ENCODE results near the gene TRIM46.

The TRIM46 gene

DNA sequence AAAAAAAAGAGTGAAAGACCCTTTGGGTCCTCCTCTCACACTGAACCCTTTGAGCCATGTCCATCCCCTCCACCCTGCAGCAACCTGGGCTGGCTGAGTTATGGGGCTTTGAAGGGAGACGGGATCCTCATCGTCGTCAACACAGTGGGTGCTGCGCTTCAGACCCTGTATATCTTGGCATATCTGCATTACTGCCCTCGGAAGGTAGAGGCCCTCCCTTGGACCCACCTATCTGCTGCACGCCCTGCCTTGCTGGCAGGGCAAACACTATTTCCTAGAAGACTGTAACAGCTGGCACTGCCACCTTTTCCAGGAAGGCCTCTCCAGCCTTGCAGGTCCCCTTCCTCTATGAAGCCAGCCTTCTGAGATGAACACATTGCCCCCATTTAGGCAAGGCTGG is 36.9 kb upstream of the TRIM46 start:
- Histone ChIP-seq H3K27ac (ENCODE audit: low read depth, low read length) (peak overlapping the region; percentile 74), H3K9me2 (replicated peaks; ENCODE audit: insufficient read depth, low read length) (no peaks in the 10 kb centered on the region), H2AFZ (ENCODE audit: low read depth, low read length, severe bottlenecking) (no peak overlapping the region), H3K9me3 (ENCODE audit: insufficient read depth, low read length) (no peaks in the 10 kb centered on the region), H3K36me3 (ENCODE audit: low read length) (no peaks in the 10 kb centered on the region), H3K79me2 (ENCODE audit: insufficient read depth, low read length) (peaks cover 8% of the 10 kb centered on the region; the same call in 1 of the 2 replicates), H3K4me2 (ENCODE audit: low read depth, low read length, poor library complexity, severe bottlenecking) (peak overlapping the region; percentile 76), H4K20me1 (ENCODE audit: low read depth, low read length) (no peaks in the 10 kb centered on the region), H3K27me3 (ENCODE audit: low read length) (no peaks in the 10 kb centered on the region), H3K9ac (ENCODE audit: low read length) (peak overlapping the region; percentile 78), H3K4me3 (ENCODE audit: insufficient read depth, low read length, poor library complexity, severe bottlenecking) (peak overlapping the region; percentile 82), H3F3A (ENCODE audit: insufficient read depth) (peaks cover 24% of the 10 kb centered on the region)
- TF ChIP-seq, protein P1, sequence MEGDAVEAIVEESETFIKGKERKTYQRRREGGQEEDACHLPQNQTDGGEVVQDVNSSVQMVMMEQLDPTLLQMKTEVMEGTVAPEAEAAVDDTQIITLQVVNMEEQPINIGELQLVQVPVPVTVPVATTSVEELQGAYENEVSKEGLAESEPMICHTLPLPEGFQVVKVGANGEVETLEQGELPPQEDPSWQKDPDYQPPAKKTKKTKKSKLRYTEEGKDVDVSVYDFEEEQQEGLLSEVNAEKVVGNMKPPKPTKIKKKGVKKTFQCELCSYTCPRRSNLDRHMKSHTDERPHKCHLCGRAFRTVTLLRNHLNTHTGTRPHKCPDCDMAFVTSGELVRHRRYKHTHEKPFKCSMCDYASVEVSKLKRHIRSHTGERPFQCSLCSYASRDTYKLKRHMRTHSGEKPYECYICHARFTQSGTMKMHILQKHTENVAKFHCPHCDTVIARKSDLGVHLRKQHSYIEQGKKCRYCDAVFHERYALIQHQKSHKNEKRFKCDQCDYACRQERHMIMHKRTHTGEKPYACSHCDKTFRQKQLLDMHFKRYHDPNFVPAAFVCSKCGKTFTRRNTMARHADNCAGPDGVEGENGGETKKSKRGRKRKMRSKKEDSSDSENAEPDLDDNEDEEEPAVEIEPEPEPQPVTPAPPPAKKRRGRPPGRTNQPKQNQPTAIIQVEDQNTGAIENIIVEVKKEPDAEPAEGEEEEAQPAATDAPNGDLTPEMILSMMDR (IDR thresholded peaks at IDR 0.05; ENCODE audit: insufficient read depth, low read length, poor library complexity, severe bottlenecking): no peak
- no peak for TF ChIP-seq EZH2phosphoT487 (conservative IDR thresholded peaks at IDR 0.05; ENCODE audit: low read length)

DNA sequence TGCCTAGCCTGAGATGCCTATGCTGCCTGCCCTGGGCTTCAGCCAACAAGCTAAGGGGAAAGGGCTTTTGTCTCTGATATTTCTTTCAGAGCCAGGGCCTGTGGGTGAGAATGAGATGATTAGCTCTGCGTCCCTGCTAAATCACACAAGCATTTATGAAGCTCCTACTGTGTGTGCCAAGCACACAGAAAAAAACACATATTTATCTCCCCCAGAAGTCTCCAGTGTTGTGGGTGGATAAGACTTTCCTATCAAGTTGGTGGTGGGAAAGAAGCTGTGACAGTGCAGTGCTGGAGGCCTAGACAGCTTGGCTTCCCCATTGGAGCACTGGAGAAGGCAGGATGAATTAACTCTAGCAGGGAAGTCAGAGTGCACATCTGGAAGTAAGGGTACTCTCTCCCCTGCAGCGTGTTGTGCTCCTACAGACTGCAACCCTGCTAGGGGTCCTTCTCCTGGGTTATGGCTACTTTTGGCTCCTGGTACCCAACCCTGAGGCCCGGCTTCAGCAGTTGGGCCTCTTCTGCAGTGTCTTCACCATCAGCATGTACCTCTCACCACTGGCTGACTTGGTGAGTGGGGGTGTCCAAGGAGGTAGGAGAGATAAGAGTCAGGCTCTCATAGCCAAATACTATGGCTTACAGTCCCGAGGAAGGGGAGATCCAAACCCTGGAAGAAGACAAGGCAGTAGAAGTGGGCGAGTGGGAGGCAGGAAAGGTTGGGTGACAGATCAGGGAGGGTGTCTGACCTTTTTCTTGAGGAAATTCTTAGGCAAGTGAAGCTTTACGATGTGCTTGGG is 36.3 kb upstream of the TRIM46 start:
- H4K20me1 ChIP-seq (ENCODE audit: low read depth, low read length): no peaks in the 10 kb centered on the region
- peak overlapping the region; percentile 74 for H3K27ac ChIP-seq (ENCODE audit: low read depth, low read length)
- H3K4me2 ChIP-seq (ENCODE audit: low read depth, low read length, poor library complexity, severe bottlenecking): peak overlapping the region; percentile 76
- TF ChIP-seq, protein P1 (IDR thresholded peaks at IDR 0.05; ENCODE audit: insufficient read depth, low read length, poor library complexity, severe bottlenecking): no peak
- TF ChIP-seq EZH2phosphoT487 (conservative IDR thresholded peaks at IDR 0.05; ENCODE audit: low read length): no peak
- peaks cover 8% of the 10 kb centered on the region; the same call in 1 of the 2 replicates for H3K79me2 ChIP-seq (ENCODE audit: insufficient read depth, low read length)
- H3F3A ChIP-seq (ENCODE audit: insufficient read depth): peaks cover 24% of the 10 kb centered on the region
- H3K9ac ChIP-seq (ENCODE audit: low read length): peak overlapping the region; percentile 78
- H3K9me2 ChIP-seq (replicated peaks; ENCODE audit: insufficient read depth, low read length): no peaks in the 10 kb centered on the region
- H3K9me3 ChIP-seq (ENCODE audit: insufficient read depth, low read length): no peaks in the 10 kb centered on the region
- no peaks in the 10 kb centered on the region for H3K36me3 ChIP-seq (ENCODE audit: low read length)
- no peak overlapping the region for H2AFZ ChIP-seq (ENCODE audit: low read depth, low read length, severe bottlenecking)
- H3K4me3 ChIP-seq (ENCODE audit: insufficient read depth, low read length, poor library complexity, severe bottlenecking): no peak overlapping the region
- H3K27me3 ChIP-seq (ENCODE audit: low read length): no peaks in the 10 kb centered on the region

DNA sequence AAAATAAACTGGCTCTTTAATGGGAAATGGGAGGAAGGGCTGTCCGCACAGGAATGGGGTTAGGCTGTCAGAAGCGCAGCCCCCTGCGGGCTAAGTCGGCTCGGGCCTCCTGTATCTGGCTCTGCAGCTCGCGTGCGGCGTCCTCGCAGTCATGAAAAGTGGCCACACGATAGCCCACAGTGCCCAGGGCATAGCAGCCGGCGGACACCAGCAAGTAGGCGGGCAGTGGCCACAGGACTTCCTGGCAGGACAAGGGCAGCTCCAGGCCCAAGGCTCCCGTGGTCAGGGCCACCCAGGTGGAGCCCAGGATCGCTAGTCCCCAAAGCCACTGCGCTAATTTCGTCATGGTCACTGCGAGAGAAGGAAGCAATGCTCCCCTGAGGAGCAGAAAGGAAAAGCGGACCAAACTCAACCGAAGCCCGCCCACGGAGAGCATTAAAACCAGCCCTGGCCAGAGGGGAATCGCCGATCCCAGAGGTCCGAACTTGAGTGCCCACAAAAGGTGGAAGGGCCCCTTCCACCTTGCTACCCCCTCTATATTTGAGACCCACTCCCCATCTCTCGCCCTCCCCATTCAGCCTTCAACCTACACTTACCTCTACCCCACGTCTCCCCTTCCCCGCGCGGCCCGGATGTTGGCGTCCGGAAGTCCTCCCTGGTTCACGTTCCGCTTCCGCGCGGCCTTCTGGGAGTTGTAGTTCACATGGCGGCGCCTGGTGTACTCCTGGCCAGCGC is 33.6 kb upstream of the TRIM46 start, which contains the start of gene DPM3:
TSS of gene DPM3 (minus strand) at position 637 of the 735 bp plus-strand sequence. CDS start at position 346, 291 bp downstream.
- peaks cover 16% of the 10 kb centered on the region for H3F3A ChIP-seq (ENCODE audit: insufficient read depth)
- no peaks in the 10 kb centered on the region for H3K36me3 ChIP-seq (ENCODE audit: low read length)
- H2AFZ ChIP-seq (ENCODE audit: low read depth, low read length, severe bottlenecking): peak within 1 kb of the TSS; percentile 75
- H3K27ac ChIP-seq (ENCODE audit: low read depth, low read length): peak within 1 kb of the TSS; percentile 55
- peak within 1 kb of the TSS; percentile 87 for H3K9ac ChIP-seq (ENCODE audit: low read length)
- no peaks in the 10 kb centered on the region for H3K9me3 ChIP-seq (ENCODE audit: insufficient read depth, low read length)
- H3K4me2 ChIP-seq (ENCODE audit: low read depth, low read length, poor library complexity, severe bottlenecking): peak within 1 kb of the TSS; percentile 63
- no peaks in the 10 kb centered on the region for H3K27me3 ChIP-seq (ENCODE audit: low read length)
- H4K20me1 ChIP-seq (ENCODE audit: low read depth, low read length): no peaks in the 10 kb centered on the region
- TF ChIP-seq, protein P1 (IDR thresholded peaks at IDR 0.05; ENCODE audit: insufficient read depth, low read length, poor library complexity, severe bottlenecking): no peak
- TF ChIP-seq EZH2phosphoT487 (conservative IDR thresholded peaks at IDR 0.05; ENCODE audit: low read length): no peak
- no peaks in the 10 kb centered on the region for H3K9me2 ChIP-seq (replicated peaks; ENCODE audit: insufficient read depth, low read length)
- peak within 1 kb of the TSS; percentile 90 for H3K4me3 ChIP-seq (ENCODE audit: insufficient read depth, low read length, poor library complexity, severe bottlenecking)
- H3K79me2 ChIP-seq (ENCODE audit: insufficient read depth, low read length): peaks cover 8% of the 10 kb centered on the region; the same call in 1 of the 2 replicates
